ENCODE measurements around the gene FBXO38.

FBXO38 gene, protein sequence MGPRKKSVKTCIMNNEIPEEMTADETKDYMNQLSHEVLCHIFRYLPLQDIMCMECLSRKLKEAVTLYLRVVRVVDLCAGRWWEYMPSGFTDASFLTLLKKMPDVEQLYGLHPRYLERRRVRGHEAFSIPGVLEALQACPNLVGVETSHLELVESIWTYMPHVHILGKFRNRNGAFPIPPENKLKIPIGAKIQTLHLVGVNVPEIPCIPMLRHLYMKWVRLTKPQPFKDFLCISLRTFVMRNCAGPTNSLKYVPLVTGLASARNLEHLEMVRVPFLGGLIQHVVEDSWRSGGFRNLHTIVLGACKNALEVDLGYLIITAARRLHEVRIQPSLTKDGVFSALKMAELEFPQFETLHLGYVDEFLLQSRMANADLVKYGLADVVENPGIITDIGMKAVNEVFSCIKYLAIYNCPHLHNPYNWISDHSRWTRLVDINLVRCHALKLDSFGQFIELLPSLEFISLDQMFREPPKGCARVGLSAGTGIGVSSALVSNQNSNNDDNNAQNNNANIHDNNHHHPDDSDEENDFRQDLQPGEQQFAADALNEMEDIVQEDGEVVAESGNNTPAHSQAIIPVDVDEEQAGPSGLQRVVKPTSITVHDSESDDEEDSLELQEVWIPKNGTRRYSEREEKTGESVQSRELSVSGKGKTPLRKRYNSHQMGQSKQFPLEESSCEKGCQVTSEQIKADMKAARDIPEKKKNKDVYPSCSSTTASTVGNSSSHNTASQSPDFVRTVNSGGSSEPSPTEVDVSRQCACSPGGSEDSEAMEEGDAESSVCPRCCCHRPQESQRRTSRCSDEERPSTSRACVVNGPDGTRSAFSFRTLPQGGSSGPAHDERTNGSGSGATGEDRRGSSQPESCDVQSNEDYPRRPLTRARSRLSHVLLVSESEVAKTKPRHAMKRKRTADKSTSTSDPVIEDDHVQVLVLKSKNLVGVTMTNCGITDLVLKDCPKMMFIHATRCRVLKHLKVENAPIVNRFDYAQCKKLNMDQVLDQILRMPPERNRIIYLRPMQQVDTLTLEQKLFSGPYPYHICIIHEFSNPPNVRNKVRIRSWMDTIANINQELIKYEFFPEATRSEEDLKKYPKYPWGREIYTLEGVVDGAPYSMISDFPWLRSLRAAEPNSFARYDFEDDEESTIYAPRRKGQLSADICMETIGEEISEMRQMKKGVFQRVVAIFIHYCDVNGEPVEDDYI

GRCh38 chr5:148383564-148384379 lies at the start of gene FBXO38:
FBXO38 (plus strand) TSS chr5:148383958; CDS start chr5:148394777, 10,819 bp downstream.
- peak; percentile 98 for DNase-seq

GRCh38 chr5:148335259-148335658 lies 48.5 kb upstream of the FBXO38 start, which contains the start of gene SPINK9:
SPINK9 (plus strand) TSS chr5:148335559; CDS start chr5:148335614, 55 bp downstream.
- DNase-seq: no peak

DNA sequence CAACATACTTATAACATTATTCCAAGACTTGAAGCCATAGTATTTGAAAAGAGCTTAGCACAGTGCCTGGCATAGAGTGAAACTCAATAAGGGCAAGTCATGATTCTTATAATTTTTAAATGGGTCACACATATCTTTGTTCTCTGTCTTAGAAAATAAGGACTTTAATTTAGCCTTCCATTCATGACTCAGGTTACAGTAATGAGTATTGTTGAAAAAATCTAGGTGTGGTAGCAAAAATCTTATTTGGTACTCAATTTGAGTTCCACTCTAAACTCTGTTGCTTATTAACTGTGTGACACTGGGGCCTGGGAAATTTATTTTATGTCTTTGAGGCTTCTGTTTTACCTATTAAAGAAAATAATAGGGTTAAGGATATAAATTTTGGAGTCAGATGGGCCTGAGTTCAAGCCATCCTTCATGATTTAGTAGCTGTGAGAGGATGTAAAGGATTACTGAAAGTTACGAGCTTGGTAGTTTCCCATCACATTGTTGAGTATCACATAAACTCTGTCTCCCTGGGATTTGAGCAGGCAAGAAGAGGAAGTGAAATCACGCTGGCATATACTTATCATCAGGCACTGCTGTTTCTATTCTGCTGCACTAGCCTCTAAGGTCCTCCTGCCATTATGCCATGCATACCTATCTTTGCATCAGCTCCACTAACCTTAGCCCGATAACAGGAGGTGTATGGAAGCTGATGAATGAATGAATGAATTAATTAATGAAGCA lies 46.9 kb upstream of the FBXO38 start:
- no peak for DNase-seq

DNA sequence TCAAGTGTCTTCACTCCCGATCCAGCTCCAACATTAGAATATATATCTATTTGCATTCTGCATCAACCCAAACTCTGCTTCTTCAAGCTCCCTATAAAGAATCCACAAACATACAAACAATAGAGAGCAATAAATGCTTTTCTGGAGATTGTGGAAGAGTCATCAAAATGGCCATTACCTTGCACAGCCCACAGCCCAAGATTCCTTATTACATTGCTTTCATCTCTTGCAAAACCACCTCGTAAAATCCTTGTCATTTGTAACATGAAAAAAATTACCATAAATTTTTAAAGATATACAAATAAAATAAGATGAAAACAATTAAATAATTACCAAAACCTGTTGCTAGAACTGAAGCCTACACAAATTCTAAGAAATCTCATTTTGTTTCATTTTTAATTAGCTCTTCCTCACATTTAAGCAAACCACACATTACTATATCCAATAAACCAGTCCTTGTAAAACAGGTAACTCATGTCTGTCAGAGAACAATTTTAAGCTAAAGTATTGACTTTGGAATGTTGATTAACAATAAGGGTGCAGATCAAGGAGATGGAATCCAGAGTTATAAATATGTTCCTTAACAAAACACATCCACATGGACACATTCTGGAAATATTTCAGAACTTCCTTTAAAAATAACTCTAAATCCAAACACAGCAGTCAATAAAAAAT lies 41.2 kb upstream of the FBXO38 start:
- DNase-seq: no peak

DNA sequence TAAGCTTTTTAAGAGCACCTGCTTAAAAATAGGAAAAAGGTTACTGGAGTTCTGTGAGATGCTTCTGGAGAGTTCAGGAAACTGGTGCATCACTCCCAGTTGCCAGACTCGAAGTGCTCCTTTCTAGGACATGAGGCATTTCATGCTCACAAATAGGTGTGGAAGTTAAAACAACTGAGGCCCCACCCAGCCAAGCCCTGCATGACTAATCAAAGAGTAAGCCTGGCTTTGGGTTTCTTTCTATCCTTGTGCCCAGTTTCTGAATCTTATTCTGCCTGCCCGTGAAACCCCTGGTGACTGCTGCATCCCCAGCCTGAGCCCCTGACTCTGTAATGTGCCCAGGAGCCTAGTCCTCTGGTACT lies 40.7 kb upstream of the FBXO38 start:
- no peak for DNase-seq

- no peak for DNase-seq
Observed at GRCh38 chr5:148343603-148344487, 39.9 kb upstream of the FBXO38 start.

GRCh38 chr5:148347706-148348105 lies 36.1 kb upstream of the FBXO38 start:
- no peak for DNase-seq

DNA sequence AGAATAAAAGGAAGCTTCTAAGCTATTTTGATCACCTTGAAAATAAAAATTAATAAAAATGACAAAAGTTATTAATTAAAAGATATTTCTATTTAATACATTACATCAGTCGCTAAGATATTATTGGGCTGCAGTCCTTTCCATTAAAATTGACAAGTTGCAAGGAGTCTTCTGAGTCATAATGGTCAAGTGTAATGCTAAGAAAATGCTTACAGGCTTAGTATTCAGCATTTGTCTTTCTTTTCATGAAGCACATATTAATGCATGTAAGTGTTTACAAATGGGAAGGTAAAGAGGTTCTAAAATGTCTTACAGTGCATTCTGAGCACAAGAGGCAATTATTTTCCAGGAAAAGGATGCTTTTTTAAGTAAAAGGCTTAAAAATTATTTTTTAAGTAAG lies 31.1 kb upstream of the FBXO38 start:
- no peak for DNase-seq

DNA sequence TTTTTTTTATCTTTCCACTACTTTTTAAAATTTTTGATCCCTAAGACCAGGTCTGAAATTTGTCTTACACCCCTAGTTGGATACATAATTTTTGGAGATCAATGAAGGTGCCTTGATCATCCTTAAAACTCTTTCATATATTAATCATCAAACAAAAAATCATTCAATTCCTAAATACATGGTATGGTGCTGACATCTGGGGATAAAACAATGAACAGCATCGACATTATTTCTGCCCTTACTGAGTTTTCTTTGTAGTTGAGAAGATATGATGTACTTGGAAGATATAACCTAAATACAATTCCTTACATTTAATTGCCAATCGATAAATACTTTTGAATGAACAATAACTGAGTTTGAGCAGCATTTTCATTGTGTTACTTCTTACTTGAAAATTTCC lies 30.1 kb upstream of the FBXO38 start:
- no peak for DNase-seq

DNA sequence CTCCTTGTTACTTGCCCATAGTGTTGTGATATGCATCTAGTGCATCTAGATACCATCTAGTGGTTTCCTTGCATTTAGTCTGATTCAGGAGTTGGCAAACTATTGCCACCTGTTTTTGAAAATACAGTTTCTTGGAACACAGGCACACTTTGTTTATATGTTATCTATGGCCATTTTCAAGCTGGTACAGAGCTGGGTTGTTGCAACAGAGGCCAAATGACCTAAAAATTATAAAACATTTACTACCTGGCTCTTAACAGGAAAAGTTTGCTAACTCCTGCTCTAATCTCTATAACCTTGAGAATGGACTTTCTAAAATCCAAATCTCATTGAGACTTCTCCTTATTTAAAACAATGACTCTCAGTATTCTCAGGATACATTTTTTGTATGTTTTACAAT lies 19.4 kb upstream of the FBXO38 start:
- DNase-seq: no peak

GRCh38 chr5:148368299-148368698 lies 15.5 kb upstream of the FBXO38 start:
- DNase-seq: no peak

DNA sequence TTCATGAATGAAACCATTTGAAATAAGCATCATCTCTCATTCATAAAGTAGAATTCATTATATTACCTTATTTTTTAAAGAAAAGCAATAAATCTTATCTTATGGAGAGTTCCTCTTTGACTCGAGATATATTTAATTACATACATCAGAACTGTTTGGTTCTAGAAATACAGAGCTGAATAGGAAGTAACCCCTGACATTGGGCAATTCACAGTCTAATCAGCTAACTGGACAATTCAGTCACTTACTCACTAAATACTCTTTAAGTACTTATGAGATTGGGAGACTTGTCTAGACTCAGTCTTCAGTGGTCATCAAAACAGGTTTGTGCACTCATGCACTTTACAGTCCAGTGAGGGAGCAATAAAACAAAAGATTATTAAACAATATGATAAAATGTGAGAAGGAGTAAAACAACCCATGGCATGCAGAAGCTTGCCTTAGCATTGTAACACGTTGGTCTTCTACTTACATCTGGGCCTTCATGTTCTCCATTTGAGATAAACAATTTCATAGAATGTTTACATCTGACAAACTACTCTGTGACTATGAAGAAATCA lies 11.5 kb upstream of the FBXO38 start:
- DNase-seq: no peak

DNA sequence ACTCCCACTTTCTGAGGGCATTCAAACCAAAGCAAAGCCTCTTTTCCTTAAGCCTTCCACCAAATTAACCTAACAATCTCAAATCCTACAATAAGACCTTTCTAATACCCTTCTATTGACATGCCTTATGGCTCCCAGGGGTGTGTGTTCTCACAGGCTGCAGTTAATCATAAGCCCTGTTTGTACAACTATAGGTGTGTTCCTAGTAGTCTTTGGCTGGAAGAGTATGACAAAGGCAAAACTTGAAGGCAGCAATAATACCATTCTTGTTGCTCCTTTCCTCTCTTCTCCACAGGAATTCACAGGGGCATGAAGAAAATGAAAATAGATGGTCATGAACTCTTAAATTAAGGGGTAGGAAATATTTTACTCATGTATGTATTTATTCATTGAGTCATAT lies 10.9 kb upstream of the FBXO38 start:
- no peak for DNase-seq

DNA sequence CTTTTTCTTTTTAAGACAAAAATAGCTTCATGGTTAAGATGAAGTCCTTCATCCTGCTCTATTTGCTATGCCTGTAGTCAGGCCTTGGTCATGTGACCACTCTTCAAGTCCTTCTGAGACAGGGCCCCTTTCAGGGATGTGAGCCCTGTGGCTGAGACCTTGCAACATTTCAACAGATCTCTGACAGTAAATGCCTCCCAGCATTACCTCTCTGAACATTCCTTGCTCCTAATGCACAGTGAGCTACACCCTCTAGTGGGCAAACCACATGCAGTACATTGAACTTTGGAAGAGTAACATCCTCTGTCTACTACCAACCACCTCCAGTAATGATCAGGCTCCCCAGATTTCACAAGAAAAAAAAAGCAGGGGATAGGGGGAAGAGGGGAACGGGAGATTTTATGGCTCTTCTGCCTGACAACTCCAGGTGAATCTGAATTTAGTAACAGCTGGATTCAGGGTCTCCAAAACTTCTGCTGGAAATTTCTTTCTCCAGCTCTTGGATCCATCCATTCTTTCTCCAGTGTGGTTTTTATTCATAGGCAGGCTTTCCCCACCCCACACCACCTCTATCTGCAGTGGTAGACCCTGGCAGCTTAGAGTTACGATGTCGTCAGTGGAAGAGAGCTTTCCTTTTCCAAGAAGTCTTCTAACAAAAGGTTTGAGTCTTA lies 8.9 kb upstream of the FBXO38 start:
- peak; percentile 17 for DNase-seq

- no peak for DNase-seq
Observed at GRCh38 chr5:148376198-148376597, 7.6 kb upstream of the FBXO38 start.

GRCh38 chr5:148378670-148379069 lies 5.1 kb upstream of the FBXO38 start:
- DNase-seq: no peak

DNA sequence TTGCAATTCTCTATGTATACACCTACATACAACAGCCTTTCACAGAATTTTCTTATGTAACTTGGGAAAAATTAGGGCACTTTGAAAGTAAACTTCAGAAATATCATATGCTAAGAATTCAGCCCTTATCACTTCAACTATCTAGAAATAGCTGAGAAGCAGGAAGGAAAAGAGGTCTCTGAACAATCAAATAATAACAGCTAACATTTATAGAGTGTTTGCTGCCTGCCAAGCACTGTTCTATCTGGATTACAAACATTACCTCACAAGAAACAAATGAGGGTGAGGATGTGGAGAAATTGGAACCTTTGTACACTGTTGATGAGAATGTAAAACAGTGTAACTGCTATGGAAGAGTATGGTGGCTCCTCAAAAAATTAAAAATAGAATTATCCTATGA lies 4.4 kb upstream of the FBXO38 start:
- DNase-seq: no peak

- DNase-seq: no peak
Observed at GRCh38 chr5:148381906-148382305, 1.9 kb upstream of the FBXO38 start.

DNA sequence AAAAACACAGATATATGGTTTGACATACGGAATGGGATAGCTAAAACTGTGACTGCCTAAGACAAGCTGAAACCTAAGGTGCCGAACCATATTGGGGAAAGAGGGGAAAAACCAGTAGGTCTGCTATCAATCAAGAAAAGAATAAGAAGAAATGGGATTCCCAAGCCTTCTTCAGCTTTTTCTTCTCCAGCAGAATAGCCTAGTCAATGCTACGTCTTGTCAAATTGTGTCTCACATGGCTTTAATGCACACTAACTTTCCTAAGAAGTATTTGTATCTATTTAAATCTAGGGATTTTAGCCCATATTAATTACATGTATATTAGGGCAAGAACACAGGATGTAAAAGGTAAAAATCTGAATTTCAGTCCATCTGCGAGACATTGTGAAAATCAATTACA lies 797 bp upstream of the FBXO38 start:
- DNase-seq: no peak
